Gastrocnemius medialis (tissue), 4 donors: ENCODE results near the gene KCNJ3. TPM values are rescaled to one million over a fixed set of nuclear protein-coding genes. Genes with fewer than 3 reads are reported as not detected.

Experiments used
- ATAC-seq, 2 donors: fragments of 150-250 bp; one replicate each; pipeline ENCODE4 v1.9.1; 2016
- DNase-seq, 2 donors: peaks; one replicate each; pipeline ENCODE4 v3.0.0-alpha.2; 2019
- H3K27ac ChIP-seq, 4 donors: fragments of 200-600 bp; sonication (generic); 1 replicate in 1 of 4; 2 replicates in 3 of 4; pipeline ENCODE4 v1.5.1; 2016 to 2018; ENCODE audit warnings: mild to moderate bottlenecking in 2 of 4, moderate library complexity in 1 of 4
- H3K27me3 ChIP-seq, 3 donors: fragments of 200-600 bp; sonication (generic) in 2 of 3; 1 replicate in 1 of 3; 2 replicates in 2 of 3; pipeline versions ENCODE4 v1.5.1 to v1.6.0; 2016 to 2019; ENCODE audit warnings: mild to moderate bottlenecking in 1 of 3, moderate library complexity in 1 of 3
- H3K36me3 ChIP-seq, 2 donors: fragments of 200-600 bp; sonication (generic) in 1 of 2; one replicate each; pipeline ENCODE4 v1.5.1; 2017 to 2018
- H3K4me1 ChIP-seq, 2 donors: fragments of 200-600 bp; sonication (generic) in 1 of 2; one replicate each; pipeline ENCODE4 v1.5.1; 2016 to 2017; ENCODE audit warnings: mild to moderate bottlenecking in 2 of 2
- H3K4me3 ChIP-seq, 4 donors: fragments of 200-600 bp; sonication (generic) in 3 of 4; 1 replicate in 1 of 4; 2 replicates in 3 of 4; pipeline ENCODE4 v1.5.1; 2016 to 2019; ENCODE audit warnings: mild to moderate bottlenecking in 2 of 4
- H3K9me3 ChIP-seq, 3 donors: fragments of 200-600 bp; sonication (generic) in 2 of 3; 1 replicate in 1 of 3; 2 replicates in 2 of 3; pipeline ENCODE4 v1.5.1; 2016 to 2019
- CTCF ChIP-seq, 5 experiments: fragments of 450-650 bp in 3 of 5; fragments of 200-600 bp in 2 of 5; sonication (generic) in 2 of 5; IDR thresholded peaks in 4 of 5; conservative IDR thresholded peaks in 1 of 5; 1 replicate in 4 of 5; 2 replicates in 1 of 5; pipeline ENCODE4 v1.5.1; 2016 to 2019; ENCODE audit warnings: antibody characterized with exemption in 5 of 5, mild to moderate bottlenecking in 3 of 5, moderate library complexity in 3 of 5
- POLR2A ChIP-seq, 2 donors: fragments of 450-650 bp; IDR thresholded peaks; one replicate each; pipeline ENCODE4 v1.6.1; 2017; ENCODE audit warnings: antibody characterized with exemption in 2 of 2, mild to moderate bottlenecking in 2 of 2, moderate library complexity in 2 of 2
- in situ Hi-C, 4 donors: fragments of 200-750 bp; cut with MboI; loops; one replicate each; pipeline versions ENCODE4 v1.15.0 to v1.8.0; 2017; ENCODE audit warnings: low sequenced_read_pairs in 4 of 4
- intact Hi-C: fragments of 100-400 bp; cut with DNase I; formaldehyde crosslinking; loops from one replicate; pipeline ENCODE4 v1.15.1; 2023; ENCODE audit warnings: low total_unique reads
- total RNA-seq, 4 donors: library from RNA; depleted of rRNA; stranded (reverse); fragments of >200 nt; gene quantifications; one replicate each; pipeline versions ENCODE4 v1.1.0 to v1.2.3, GENCODE V29; 2016

KCNJ3 gene
- total RNA-seq, 4 donors from 2014 or later: 0.09 TPM; not detected in 3

- no peaks in the 10 kb centered on the region for H3K9me3 ChIP-seq
- DNase-seq (no peak), ATAC-seq (no peak)
- in situ Hi-C loops (no loop called here), intact Hi-C loops (no loop called here)
- H3K4me1 ChIP-seq: no peaks in the 10 kb centered on the region
- H3K36me3 ChIP-seq: no peaks in the 10 kb centered on the region
- no peak for TF ChIP-seq POLR2A (IDR thresholded peaks at IDR 0.05)
- TF ChIP-seq CTCF (IDR thresholded peaks at IDR 0.05 in 4 of 5, conservative IDR thresholded peaks at IDR 0.05 in 1 of 5): no peak
- no peak overlapping the region for H3K4me3 ChIP-seq
- peaks cover 17 to 25% (median 18%) of the 10 kb centered on the region in 3 donors for H3K27me3 ChIP-seq
- no peak overlapping the region for H3K27ac ChIP-seq
These were observed 1.6 kb downstream of the KCNJ3 start for GRCh38 chr2:154700136-154700535.

- in situ Hi-C loops: no loop called here
- Histone ChIP-seq H3K27ac (no peak overlapping the region), H3K27me3 (no peaks in the 10 kb centered on the region), H3K9me3 (no peaks in the 10 kb centered on the region), H3K4me1 (no peaks in the 10 kb centered on the region), H3K4me3 (no peak overlapping the region), H3K36me3 (no peaks in the 10 kb centered on the region)
- ATAC-seq (no peak), DNase-seq (no peak)
- TF ChIP-seq POLR2A (IDR thresholded peaks at IDR 0.05) (no peak), CTCF (IDR thresholded peaks at IDR 0.05 in 4 of 5, conservative IDR thresholded peaks at IDR 0.05 in 1 of 5) (no peak)
- intact Hi-C loops: no loop called here
These were observed 6.5 kb downstream of the KCNJ3 start for GRCh38 chr2:154704991-154705390.

- Histone ChIP-seq H3K4me1 (no peaks in the 10 kb centered on the region), H3K9me3 (no peaks in the 10 kb centered on the region), H3K4me3 (no peak overlapping the region), H3K27me3 (no peaks in the 10 kb centered on the region), H3K36me3 (no peaks in the 10 kb centered on the region), H3K27ac (no peak overlapping the region)
- intact Hi-C loops: no loop called here
- TF ChIP-seq POLR2A (IDR thresholded peaks at IDR 0.05): no peak
- ATAC-seq (no peak), DNase-seq (no peak)
- in situ Hi-C loops: no loop called here
These were observed 8.2 kb downstream of the KCNJ3 start for GRCh38 chr2:154706660-154707059.

- in situ Hi-C loops (no loop called here), intact Hi-C loops (no loop called here)
- Histone ChIP-seq H3K27ac (no peak overlapping the region), H3K4me3 (no peak overlapping the region), H3K4me1 (no peaks in the 10 kb centered on the region), H3K9me3 (no peaks in the 10 kb centered on the region), H3K36me3 (no peaks in the 10 kb centered on the region), H3K27me3 (no peaks in the 10 kb centered on the region)
- no peak for ATAC-seq
- TF ChIP-seq CTCF (IDR thresholded peaks at IDR 0.05 in 4 of 5, conservative IDR thresholded peaks at IDR 0.05 in 1 of 5): no peak
- no peak for TF ChIP-seq POLR2A (IDR thresholded peaks at IDR 0.05)
- DNase-seq: no peak
These were observed 9.6 kb downstream of the KCNJ3 start for GRCh38 chr2:154707994-154708575.

GRCh38 chr2:154709215-154709614 is 10.7 kb downstream of the KCNJ3 start:
- Histone ChIP-seq H3K36me3 (no peaks in the 10 kb centered on the region), H3K4me3 (no peak overlapping the region), H3K27me3 (no peaks in the 10 kb centered on the region), H3K27ac (no peak overlapping the region), H3K9me3 (no peaks in the 10 kb centered on the region), H3K4me1 (no peaks in the 10 kb centered on the region)
- TF ChIP-seq CTCF (IDR thresholded peaks at IDR 0.05 in 4 of 5, conservative IDR thresholded peaks at IDR 0.05 in 1 of 5) (no peak), POLR2A (IDR thresholded peaks at IDR 0.05) (no peak)
- in situ Hi-C loops (no loop called here), intact Hi-C loops (no loop called here)
- ATAC-seq (no peak), DNase-seq (no peak)
